GOT3 (cell line): Measurements from ENCODE around the gene CCNE1.

Source experiments
- DNase-seq: peaks from one replicate; lab custom pipeline; 2025; ENCODE audit warnings: mixed read lengths; lab: John Stamatoyannopoulos, UW

Gene CCNE1

DNA sequence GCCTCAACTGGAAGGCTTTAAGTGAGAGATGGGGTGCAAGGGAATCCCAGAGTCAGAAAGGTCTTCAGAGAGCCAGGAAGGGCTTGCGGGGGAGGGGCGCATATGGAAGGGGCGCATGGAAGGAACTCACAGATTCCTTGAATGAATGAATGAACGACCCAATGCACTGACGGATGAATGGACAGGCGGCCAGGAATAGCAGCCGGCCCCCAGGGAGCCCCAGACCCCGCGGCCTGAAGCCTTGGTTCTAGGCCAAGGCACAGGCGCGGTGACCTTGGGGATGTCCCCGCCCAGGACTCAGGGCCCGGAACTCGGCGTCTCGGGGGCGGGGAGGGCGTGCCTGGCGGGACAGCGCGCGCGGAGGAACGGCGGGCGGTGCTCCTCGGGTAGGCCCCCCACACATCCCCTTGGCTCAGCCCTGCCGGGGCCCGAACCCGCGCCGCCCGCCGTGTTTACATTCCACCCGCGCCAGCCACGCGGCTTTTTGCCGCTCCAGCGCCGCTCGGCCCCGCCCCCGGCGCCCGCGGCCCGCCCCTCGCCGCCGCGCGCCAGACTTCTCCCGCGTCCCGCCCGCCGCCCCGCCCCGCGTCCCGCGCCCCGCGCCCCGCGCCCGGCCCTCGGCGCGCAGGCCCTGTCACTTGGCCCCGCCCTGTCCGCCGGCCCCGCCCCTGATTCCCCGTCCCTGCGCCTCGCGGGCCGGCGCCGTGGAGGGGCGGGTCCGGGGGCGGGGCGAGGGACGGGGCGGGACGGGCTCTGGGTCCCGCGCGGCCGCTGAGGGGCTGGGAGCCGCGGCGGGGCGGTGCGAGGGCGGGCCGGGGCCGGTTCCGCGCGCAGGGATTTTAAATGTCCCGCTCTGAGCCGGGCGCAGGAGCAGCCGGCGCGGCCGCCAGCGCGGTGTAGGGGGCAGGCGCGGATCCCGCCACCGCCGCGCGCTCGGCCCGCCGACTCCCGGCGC, at the start of gene CCNE1:
TSS of gene CCNE1 (plus strand) at position 867 of the 955 bp plus-strand sequence. CDS start 565 bp downstream, outside the sequence.
- DNase-seq: peak; percentile 65

GRCh38 chr19:29763196-29763595, 48.6 kb upstream of the CCNE1 start:
- DNase-seq: no peak

- DNase-seq: no peak
Observed at GRCh38 chr19:29764361-29764760, 47.4 kb upstream of the CCNE1 start.

- DNase-seq: no peak
Observed at GRCh38 chr19:29766100-29766499, 45.7 kb upstream of the CCNE1 start.

DNA sequence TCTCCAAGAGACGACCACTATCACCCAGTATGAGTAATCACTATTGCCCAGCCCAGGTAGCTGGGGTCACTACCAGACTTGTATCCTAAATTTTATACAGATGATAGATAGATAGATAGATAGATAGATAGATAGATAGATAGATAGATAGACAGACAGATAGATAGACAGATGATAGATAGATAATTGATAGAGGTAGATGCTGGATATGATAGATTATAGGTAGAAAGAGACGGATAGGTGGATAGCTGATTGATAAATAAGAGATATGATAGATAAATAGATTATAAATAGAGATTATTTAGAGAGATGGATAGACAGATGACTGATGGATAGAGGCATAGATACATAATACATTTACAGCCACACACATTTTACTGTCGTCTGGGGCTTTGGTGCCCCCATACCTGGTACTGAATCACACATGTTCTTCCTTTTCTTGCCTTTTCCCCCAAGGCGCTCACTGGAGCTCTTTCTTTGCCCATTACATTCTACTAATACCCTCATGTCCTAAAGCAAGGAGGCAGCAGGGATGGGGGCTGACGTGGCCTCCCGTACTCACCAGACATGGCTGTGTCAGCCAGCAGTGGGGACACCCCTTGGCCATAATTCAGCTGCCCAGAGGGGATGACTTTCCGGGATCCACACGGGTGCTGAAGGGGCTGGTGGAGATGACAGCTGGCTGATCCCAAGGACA, 44.6 kb upstream of the CCNE1 start:
- no peak for DNase-seq

DNA sequence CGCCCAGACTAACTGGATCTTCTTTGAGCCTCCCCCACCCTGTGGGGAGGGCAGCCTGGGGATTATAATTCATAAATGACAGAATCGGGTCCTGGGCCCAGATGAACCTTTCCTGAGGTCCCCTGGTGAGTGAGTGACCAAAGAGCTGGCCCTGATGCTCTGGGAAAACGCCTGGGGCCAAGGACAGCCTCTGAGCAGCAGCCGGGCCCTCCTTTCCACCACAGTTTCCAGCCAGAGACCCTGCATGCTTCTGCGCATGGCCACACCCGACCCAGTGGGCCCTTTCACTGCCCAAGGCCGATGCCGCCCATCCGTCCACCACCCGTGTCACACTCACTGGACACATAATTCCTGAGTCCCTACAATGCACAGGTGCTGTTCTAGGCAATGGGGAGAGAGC, 43.6 kb upstream of the CCNE1 start:
- no peak for DNase-seq

DNA sequence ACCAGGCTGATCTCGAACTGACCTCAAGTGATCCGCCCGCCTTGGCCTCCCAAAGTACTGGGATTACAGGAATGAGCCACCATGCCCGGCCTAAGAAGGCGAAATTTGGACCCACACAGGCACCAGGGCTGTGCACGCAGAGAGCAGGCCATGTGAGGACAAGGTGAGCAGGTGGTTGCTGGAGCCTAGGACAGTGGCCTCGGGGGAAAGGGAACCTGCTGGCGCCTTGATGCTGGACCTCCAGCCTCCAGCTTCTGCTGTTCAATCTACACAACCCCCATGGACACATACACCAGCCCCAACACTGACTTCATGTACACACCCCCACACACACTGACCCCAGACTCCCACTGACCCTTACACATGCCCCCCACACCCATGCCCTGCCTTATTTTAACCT, 41.8 kb upstream of the CCNE1 start:
- no peak for DNase-seq

DNA sequence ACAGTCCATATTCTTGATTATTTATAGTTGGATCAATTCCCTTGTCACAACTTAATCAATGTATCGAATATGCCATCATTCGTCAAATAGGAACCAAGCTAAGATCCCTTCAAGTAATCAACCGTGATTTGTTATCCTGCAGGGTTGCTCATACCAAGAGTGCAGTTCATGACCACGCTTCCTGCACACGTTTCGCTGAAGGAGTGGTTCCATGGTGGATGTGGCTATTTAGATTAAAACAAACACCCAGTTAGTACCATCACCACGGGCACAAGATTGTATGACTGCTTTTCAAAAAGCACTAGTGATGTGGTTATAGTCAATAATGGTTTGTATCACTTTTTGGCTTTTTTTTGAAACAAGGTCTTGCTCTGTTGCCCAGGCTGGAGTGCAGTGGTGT, 41.1 kb upstream of the CCNE1 start:
- no peak for DNase-seq

GRCh38 chr19:29771708-29772414, 39.9 kb upstream of the CCNE1 start:
- DNase-seq: no peak

DNA sequence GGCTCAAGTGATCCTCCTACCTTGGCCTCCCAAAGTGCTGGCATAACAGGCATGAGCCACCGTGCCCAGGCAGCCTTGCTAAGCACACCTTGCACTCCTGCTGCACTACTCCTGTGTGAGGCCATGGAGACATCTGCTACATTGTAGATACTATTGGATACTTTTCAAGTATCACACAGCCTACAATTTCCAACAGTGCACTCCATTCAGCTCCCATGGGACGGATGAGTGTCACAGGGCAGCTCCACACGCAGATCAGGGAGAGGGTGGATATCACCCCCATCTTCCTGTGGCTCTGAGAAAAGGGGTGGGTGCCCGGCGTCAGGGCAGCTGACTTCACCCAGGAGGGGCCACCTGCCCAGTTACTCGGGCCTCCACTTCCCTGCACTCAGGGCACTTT, 39.1 kb upstream of the CCNE1 start:
- DNase-seq: no peak

DNA sequence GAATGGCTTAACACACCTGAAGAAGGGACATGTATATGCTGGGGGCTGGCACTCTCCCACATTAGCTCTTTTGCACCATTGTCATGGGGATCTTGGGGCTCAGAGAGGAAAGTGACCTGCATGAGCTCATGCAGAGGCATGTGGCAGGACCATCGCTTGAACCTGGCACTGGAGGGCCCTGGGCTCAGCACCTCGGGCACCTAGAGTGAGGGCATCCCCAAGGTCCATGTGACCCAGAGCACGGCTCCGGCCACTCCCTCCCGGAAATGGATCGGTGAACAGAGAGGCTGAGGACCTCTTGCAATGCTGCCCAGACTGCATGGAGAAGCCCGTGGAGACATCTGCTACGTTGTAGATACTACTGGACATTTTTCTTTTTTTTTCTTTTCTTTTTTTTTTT, 38.6 kb upstream of the CCNE1 start:
- DNase-seq: no peak

DNA sequence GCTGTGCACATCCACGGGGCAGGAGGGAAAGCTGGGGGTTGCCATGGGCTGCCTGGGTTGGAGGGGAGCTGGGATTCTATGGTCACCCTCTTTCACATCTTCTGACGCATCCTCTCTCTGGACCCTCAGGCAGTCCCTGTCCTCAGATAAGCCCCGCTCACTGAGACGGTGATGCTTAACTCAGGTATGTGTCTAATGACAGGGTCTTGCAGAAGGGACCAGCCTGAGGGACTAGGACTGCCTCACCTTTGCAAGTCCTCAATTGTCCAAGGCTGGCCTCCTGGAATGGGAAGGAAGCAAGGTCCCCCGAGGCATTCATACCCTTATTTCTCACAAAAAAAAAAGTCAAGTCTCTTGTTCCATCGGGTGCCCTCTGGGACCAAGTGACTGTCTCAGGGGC, 37.7 kb upstream of the CCNE1 start:
- DNase-seq: no peak

DNA sequence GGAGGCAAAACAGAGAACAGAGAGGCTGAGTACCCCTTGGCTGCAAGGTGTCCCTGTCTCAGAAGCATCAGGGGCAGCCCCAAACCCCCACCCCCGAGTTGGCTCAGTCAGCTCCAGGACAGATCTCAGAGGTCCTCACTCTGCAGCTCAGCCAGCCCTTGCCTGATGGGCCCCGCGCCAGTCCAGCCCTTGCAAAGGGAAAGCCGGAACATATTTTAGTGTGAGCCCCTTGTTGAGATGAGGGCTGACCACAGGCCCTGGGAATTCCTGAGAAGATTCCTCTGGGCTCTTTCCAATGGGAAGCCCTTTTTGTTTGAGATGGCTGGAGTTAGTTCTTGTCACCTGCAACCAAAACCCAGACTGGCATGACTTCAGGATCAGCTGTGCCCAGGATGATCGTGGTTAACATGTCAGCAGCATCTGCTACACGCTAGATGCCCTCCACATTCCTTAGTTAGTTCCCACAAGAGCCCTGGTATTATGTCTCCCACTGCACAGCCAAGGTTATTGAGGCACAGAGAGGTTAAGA, 33.9 kb upstream of the CCNE1 start:
- DNase-seq: no peak

- no peak for DNase-seq
Observed at GRCh38 chr19:29779921-29780320, 31.9 kb upstream of the CCNE1 start.

DNA sequence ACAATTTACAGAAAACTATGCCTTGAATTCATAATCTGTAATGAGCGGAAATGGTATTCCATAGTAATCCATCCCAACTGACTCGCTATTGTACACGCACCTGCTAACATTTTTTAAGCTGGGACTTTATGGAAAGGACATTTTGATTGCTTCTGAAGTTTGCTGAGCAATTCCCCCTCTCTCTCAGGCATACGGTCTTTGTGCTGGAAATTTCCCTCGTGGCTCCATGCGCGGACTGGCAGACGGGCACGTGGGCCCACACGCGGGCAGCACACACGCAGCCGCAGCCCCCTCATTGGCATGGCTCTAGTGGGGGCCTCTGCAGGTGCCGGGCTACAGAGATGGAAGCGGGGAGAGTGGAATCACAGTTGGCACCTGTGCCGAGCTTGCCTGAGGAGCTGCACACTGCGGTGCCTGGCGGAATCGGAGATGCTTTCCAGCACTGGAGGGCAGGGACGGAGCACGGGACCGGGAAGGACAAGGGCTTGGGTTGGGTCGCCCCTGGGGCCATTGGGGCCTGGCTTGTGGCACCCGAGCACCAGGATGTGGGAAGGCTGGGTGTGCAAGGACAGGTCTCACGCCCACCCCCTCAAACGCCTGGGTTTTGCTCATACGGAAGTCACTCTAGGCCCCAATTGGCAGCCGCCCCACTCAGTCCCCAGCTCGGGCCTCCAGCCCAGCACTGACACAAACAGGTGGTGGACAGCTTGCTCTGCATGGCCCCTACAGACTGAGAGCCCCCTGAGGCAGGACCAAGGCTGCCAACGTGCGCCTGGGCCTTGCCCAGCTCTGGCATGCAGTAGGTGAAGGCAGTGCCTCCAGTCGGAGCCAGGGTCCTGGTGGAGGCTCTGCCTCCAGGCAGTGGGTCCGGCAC, 30.2 kb upstream of the CCNE1 start:
- no peak for DNase-seq

- DNase-seq: no peak
Observed at GRCh38 chr19:29782260-29782580, 29.6 kb upstream of the CCNE1 start.

DNA sequence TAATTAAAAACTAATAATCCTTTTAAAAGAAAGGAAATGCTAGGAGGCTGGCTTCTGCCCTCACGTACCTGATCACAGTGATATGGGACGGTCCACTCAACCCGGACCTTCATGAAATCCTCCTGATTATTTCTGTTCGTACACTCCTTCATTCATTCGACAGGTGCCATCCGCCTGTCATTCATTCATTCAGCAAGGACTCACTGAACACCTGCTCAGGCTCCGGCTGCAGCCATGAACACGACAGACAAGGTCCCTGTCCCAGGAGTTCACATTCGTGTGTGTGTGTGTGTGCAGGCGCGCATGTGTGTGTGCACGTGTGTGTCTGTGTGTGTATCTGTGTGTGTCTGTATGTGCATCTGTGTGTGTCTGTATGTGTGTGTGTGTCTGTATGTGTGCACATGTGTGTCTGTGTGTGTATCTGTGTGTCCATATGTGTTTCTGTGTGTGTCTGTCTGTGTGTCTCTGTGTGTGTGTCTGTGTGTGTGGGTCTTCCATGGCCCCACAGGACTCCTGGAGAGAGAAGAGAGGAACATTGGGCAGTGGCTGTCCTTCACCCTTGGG, 28.1 kb upstream of the CCNE1 start:
- DNase-seq: no peak

- no peak for DNase-seq
Observed at GRCh38 chr19:29784598-29785223, 27.1 kb upstream of the CCNE1 start.

GRCh38 chr19:29785360-29785759, 26.4 kb upstream of the CCNE1 start:
- no peak for DNase-seq

DNA sequence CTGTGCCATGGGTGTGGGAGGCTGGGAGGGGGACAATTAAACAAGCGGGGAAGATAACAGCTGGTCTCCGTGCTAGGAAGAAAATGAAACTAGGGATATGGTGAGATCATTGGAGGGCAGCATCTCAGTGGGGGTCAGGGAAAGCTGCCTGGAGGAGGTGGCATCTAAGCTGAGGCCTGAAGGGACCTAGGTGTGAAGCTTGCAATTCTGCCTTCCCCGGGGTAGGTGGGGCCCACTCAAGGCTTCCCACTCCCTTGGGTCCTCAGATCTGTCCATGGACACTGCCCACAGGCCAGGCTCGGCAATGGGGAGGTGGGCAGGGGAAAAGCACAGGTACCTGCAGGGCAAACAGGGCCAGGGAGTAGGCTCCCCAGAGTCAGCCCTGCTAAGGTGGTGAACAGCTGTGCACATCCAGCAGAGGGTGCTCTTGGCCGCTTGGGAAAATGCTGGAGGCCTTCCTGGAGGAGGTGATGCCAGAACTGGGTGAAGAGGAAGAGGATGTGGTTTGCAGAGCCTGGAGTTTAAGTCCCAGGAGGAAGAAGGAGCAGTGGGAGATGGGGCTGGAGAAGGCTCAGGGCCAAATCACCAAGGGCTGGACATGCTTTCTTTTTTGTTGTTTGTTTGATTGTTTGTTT, 25.7 kb upstream of the CCNE1 start:
- no peak for DNase-seq
